Skin epidermis (tissue), 12 donors: ENCODE measurements around the gene BNIP3.

Experiments
- H3K27ac ChIP-seq, 21 experiments: fragments of 200-600 bp; sonication (generic) in 11 of 21; one replicate each; pipeline ENCODE4 v1.5.0; 2020; ENCODE audit warnings: mild to moderate bottlenecking in 3 of 21, inconsistent platforms in 2 of 21, moderate library complexity in 2 of 21
- H3K4me3 ChIP-seq, 7 experiments: fragments of 200-600 bp; sonication (generic) in 2 of 7; one replicate each; pipeline ENCODE4 v1.5.0; 2020; ENCODE audit warnings: inconsistent platforms in 2 of 7, mild to moderate bottlenecking in 2 of 7, moderate library complexity in 1 of 7

Gene BNIP3, protein sequence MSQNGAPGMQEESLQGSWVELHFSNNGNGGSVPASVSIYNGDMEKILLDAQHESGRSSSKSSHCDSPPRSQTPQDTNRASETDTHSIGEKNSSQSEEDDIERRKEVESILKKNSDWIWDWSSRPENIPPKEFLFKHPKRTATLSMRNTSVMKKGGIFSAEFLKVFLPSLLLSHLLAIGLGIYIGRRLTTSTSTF

DNA sequence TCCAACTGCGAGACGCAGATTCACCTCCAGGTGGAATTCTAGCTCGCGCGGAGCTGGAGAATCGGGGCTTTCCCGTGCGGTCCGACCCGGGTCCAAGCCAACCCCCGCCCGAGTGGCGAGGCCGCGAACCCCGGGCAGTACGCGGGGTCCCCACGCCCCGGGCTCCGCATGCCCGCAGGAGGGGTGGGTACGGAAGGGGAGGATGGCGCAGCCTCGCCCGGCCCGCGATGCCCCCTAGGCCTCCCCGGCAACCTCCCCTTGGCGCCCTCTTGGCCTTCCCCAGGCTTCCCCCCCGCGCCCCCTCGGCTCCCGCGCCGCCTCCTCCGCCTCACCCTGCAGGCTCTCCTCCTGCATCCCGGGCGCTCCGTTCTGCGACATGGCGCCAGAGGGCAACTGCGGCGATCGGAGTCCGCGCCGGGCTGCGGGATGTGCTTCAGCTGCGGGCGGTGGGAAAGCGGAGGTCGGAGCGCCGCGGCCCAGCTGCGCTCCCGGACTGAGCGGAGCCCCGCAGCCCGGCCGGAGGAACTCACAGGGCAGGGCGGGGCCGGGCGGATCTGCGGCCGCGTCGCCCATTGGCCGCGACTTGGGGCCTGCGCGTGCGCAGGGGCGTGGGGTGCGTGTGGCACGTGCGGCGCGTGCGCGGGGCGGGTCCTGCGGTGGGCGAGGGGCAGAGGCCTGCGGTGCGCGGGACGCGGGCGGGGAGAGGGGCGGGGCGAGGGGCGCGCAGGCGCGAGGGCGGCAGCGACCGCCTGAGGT lies at the start of gene BNIP3:
TSS of gene BNIP3 (minus strand) at position 495 of the 756 bp plus-strand sequence. CDS start at position 378, 117 bp downstream.
- H3K27ac ChIP-seq = peak within 1 kb of the TSS in 19 of 21 experiments; percentile 19 to 86 (median 66)
- H3K4me3 ChIP-seq = peak within 1 kb of the TSS; percentile 51 to 95 (median 82)

GRCh38 chr10:132030898-132031463 lies 49.3 kb upstream of the BNIP3 start:
- Histone ChIP-seq H3K4me3 (no peak overlapping the region), H3K27ac (no peak overlapping the region)

DNA sequence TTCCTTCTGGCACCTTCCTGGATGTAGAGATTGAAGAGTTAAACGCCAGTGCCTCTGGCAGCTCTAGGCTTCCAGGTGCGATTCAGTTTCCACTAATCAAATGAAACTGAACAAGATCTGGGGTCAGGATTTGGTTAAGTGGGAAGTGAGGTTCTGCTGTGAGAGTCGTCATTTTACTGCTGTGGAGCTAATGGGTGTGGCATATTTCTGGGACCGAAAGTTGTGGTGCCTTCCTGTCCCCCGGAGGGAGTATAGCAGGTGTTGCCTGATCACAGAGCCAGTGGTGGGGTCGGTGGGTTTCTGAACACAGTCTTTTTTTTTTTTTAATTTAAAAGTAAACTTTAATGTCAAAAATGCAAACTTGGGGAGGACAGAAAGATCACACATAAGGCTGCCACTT lies 47.0 kb upstream of the BNIP3 start:
- Histone ChIP-seq H3K27ac (no peak overlapping the region), H3K4me3 (no peak overlapping the region)

- Histone ChIP-seq H3K4me3 (no peak overlapping the region), H3K27ac (no peak overlapping the region)
These were observed 45.8 kb upstream of the BNIP3 start for GRCh38 chr10:132027423-132027983.

DNA sequence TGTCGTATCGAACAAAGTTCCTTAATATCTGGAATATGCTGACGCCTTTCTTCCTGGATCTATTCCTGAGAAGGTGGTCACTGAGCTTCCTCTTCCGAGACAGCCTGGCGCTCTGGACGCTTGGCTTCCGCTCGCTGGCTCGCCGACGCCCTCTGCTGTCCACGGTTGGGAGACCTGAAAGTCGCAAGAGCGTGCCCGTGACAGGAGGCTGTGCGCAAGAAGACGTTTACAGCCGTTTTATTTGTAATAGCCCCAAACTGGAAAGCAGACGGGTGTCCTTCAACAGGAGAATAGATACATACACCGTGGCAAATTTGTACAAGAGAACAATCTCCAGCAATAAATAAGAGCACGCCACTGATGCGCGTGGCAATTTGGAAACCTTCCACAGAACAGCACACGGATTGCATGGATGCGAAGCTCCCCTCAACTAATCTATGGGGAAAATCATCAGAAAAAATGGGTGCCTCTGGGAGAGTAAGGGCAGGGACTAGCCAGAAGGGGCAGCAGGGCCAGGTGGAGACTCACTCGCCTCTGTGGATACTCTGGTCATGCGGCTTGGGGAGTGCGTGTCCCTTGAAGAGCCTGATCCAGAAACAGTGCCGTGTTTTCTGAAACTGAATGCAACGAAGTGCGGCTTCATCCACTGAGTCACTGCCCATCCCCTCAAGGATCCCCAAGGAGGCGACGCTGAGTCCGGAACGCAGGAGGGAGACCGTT lies 41.5 kb upstream of the BNIP3 start:
- Histone ChIP-seq H3K27ac (no peak overlapping the region), H3K4me3 (peak overlapping the region in 2 of 7 experiments; percentile 15 to 23)

DNA sequence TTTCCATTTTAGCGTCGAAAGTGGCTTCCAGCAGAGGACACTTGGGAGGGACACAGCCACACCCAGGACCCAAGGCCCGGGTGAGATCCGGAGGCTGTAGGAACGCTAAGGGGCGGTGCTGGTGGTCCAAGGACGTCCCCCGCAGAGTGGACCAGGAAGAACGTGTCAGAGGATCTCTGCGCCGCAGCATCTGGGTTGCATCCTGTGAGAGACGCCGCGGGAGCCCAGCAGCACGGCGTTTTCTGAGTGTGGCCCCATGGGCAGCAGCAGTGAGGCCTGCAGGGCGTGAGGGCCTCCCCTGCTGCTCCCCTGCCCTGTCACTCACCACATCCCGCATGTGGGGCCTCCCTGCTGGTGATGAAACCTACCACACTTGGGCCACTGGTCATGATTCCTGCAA lies 40.5 kb upstream of the BNIP3 start:
- H3K4me3 ChIP-seq = no peak overlapping the region
- no peak overlapping the region for H3K27ac ChIP-seq

DNA sequence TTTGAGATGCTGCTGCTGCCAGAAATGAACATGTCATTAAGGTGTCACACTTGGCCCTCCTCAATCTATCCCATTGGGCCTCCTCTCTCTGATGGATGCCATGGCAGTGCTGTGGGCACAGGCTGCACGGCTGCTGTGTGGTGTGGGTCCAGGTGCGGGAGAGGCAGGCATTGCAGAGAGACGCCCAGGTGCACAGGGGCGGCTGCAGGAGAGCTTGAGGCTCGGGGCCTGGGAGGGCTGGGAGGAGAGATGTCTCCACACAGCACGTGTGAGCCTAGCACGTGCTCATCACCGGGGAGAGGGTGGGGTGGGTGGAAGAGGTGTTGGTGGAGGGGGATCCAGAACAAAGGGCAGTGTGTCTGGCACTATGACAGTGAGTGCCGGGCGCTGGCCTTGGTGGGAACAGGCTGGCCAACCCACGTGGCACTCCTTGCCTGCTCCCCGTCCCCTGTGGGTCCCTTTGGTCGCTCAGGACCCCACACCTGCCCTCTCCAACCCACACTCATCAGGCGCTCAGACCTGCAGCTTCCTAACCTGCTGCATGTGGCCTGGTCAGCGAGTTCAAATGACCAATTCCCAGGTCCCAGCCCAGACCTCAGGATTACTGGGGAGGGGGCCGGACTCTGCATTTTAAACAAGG lies 39.9 kb upstream of the BNIP3 start:
- H3K4me3 ChIP-seq = no peak overlapping the region

DNA sequence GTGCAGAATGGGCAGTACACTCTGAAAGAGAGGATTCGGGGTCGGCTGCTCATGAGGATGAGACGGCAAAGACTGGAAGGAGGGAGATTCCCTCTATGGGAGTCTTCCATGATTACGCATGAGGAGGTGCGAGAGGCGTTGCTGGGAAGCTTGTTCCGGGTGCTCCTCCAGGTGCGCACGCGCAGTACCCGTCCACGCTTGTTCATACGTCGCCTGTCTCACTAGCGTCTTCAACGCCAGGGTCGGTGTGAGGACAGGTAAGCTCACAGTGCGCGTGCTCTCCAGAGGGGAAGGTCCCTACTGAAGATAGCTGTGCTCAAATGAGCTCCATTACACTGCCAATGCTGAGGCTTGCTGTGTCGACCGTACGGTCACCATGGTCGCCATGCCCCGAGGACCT lies 39.3 kb upstream of the BNIP3 start:
- Histone ChIP-seq H3K27ac (no peak overlapping the region), H3K4me3 (no peak overlapping the region)

More for the DNA sequence above, 39.9 kb upstream of the BNIP3 start:
- H3K27ac ChIP-seq = no peak overlapping the region

DNA sequence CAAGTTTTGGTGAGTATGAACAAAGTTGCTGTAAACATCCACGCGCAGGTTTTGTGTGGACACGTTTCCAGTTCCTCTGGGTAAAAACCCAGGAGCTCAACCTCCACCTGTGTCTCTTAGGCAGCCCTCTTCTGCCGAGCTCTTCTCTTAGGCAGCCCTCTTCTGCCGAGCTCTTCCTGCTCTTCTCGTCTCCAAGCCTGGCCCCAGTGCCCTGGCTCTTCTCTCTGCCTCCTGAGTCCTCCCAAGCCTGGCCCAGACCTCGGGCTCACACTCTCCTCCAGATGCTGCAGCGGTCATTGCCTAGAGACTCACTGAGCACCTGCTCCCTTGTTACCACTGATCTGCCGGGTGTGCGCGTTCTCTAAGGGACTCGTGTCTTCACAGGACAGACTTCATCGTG lies 38.7 kb upstream of the BNIP3 start:
- H3K4me3 ChIP-seq = no peak overlapping the region

DNA sequence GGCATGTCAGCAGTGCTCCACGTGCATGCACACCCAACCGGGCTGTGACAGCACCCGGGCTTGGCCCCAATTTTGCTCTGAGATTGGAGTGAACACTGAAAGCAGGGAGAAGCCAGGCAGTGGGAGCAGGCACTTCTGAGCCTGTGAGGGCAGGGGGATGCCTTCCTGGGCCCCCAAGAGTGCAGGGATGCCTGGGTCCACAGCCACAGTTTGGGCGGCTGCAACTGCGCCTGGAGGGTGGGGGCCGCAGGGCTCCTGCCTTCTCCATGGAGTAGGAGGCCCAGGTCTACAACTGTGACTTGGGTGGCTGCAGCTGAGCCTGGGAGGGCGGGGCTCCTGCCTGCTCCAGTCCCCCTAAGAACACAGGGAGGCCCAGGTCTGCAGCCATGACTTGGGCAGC lies 37.6 kb upstream of the BNIP3 start:
- H3K4me3 ChIP-seq = no peak overlapping the region
- no peak overlapping the region for H3K27ac ChIP-seq

More for the DNA sequence above, 38.7 kb upstream of the BNIP3 start:
- no peak overlapping the region for H3K27ac ChIP-seq

GRCh38 chr10:132018446-132018845 lies 36.7 kb upstream of the BNIP3 start:
- Histone ChIP-seq H3K4me3 (no peak overlapping the region), H3K27ac (no peak overlapping the region)

GRCh38 chr10:132016514-132016913 lies 34.8 kb upstream of the BNIP3 start:
- Histone ChIP-seq H3K4me3 (no peak overlapping the region), H3K27ac (no peak overlapping the region)

DNA sequence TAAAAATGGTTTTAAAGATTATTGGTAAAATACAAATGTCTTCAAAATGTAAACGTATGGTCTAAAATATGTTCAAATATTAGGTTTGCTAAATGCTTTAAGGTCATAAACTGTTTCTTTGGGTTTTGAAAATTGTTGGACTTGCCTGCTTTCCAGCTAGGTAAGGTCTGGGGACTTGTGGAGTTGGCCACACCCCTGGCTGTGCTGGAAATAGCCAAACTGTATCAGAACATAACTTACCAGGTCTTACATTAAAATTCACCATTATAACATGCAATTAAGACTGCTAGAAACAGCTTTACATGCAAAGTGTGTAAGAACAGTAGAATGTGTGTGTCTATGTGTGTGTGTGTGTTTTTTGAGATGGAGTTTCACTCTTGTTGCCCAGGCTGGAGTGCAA lies 29.7 kb upstream of the BNIP3 start:
- no peak overlapping the region for H3K27ac ChIP-seq
- no peak overlapping the region for H3K4me3 ChIP-seq

DNA sequence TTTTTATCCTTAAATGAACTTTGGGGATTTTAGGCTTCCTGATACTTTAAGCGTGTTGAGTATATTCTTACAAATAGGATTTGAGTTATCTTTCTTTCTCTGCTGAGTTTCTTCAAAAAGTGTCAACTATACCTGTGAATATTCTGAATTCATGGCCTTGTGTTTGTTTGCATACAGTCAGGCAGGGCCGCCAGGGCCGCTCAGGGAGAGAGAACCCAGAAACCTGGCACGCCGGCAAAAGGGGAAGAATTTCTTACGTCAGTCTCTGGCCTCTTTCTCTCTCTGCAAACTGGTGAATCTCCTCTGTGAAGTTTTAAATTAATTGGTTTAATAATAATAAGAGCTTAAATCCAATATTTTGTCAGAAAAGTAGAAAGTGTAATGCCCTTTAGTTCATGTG lies 29.3 kb upstream of the BNIP3 start:
- no peak overlapping the region for H3K4me3 ChIP-seq

GRCh38 chr10:132010483-132010882 lies 28.8 kb upstream of the BNIP3 start:
- no peak overlapping the region for H3K27ac ChIP-seq

More for the DNA sequence above, 29.3 kb upstream of the BNIP3 start:
- H3K27ac ChIP-seq = no peak overlapping the region

GRCh38 chr10:132009575-132009974 lies 27.9 kb upstream of the BNIP3 start:
- no peak overlapping the region for H3K27ac ChIP-seq
- no peak overlapping the region for H3K4me3 ChIP-seq

More at GRCh38 chr10:132010483-132010882, 28.8 kb upstream of the BNIP3 start:
- no peak overlapping the region for H3K4me3 ChIP-seq

DNA sequence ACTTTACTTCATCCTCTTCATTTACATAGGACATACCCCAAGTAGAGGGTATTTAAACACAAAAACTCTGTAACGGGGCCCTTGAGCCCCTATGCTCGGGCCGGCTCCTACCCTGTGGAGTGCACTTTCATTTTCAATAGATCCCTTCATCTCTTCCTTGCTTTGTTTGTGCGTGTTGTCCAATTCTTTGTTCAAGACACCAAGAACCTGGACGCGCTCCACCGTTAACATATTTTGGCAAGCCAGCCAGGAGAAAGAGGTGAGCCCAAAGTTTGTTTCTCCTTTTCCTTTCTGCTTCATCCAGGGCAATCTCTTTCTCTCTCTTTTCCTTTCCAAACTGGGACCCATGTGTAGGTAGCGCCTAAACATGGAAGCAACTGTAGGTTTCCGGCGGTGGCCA lies 26.0 kb upstream of the BNIP3 start:
- Histone ChIP-seq H3K27ac (no peak overlapping the region), H3K4me3 (no peak overlapping the region)

DNA sequence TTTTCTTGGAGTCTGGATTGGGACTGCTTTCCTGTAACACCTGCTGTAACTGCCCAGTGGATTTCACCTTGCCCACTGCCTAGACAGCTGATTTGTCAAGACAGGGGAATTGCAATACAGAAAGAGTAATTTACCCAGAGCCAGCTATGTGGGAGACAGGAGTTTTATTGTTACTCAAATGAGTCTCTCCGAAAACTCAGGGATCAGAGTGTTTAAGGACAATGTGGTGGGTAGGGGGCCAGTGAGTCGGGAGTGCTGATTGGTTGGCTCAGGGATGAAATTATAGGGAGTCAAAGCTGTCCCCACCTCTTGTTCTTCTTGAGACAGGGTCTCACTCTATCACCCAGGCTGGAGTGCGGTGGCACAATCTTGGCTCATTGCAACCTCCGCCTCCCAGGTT lies 25.2 kb upstream of the BNIP3 start:
- no peak overlapping the region for H3K27ac ChIP-seq
- H3K4me3 ChIP-seq = no peak overlapping the region

GRCh38 chr10:132005147-132005546 lies 23.4 kb upstream of the BNIP3 start:
- Histone ChIP-seq H3K27ac (no peak overlapping the region), H3K4me3 (no peak overlapping the region)

GRCh38 chr10:132004052-132004451 lies 22.3 kb upstream of the BNIP3 start:
- no peak overlapping the region for H3K4me3 ChIP-seq

More at GRCh38 chr10:132004052-132004451, 22.3 kb upstream of the BNIP3 start:
- no peak overlapping the region for H3K27ac ChIP-seq
